RWPE1 (cell line): ENCODE data around the gene RPS16.

Experiments
- CTCF ChIA-PET: fragments of 350-600 bp; sonication (Branson Sonifier 250); formaldehyde crosslinking; extraction: SDS; loops from one replicate; lab custom pipeline; 2021; lab: Yijun Ruan, JAX
- POLR2A ChIA-PET: fragments of 400-600 bp; formaldehyde crosslinking; extraction: SDS; loops from one replicate; lab custom pipeline; 2020; ENCODE audit warnings: antibody characterized with exemption; ENCODE audit not compliant: low non-redundant PET; lab: Yijun Ruan, JAX
- DNase-seq: peaks from one replicate; pipeline ENCODE4 v3.0.0; 2012; ENCODE audit warnings: low spot score
- H3K27ac ChIP-seq: fragments of 450-650 bp; 2 replicates; pipeline ENCODE4 v1.5.1; 2017
- CTCF ChIP-seq: fragments of 450-650 bp; conservative IDR thresholded peaks from 2 replicates; pipeline ENCODE4 v1.5.1; 2017; ENCODE audit warnings: low read depth, mild to moderate bottlenecking

The RPS16 gene

GRCh38 chr19:39475748-39476147, 40.0 kb upstream of the RPS16 start:
- POLR2A ChIA-PET: interaction anchor here (0.6 kb wide), 1 partner anchor 40 kb away, joined by 10 read pairs; the partner anchor contains the start of gene RPS16
- DNase-seq: no peak
- peak overlapping the region; percentile 17 for H3K27ac ChIP-seq
- CTCF ChIA-PET: interaction anchor here (0.6 to 0.9 kb wide), 3 partner anchors 14 to 514 kb away, joined by 3 to 6 read pairs (median 4); no protein-coding TSS in a partner anchor
- TF ChIP-seq CTCF: no peak

- POLR2A ChIA-PET: interaction anchor here (0.5 kb wide), 1 partner anchor 950 kb away, joined by 3 read pairs; no protein-coding TSS in a partner anchor
- TF ChIP-seq CTCF: peak; percentile 91
- peak; percentile 38 for DNase-seq
- CTCF ChIA-PET: interaction anchor here (0.5 to 1.7 kb wide), 16 partner anchors 9 to 511 kb away, joined by 3 to 8 read pairs (median 3); partner anchors contain the start of gene SUPT5H
- H3K27ac ChIP-seq: no peak overlapping the region
Measured at GRCh38 chr19:39474139-39474620, 38.4 kb upstream of the RPS16 start.

- ChIA-PET CTCF (interaction anchor here (0.6 to 1.7 kb wide), 8 partner anchors 13 to 38 kb away, joined by 3 to 8 read pairs (median 4); no protein-coding TSS in a partner anchor), POLR2A (no interaction called here)
- no peak overlapping the region for H3K27ac ChIP-seq
- TF ChIP-seq CTCF: no peak
- no peak for DNase-seq
Measured at GRCh38 chr19:39473443-39473960, 37.8 kb upstream of the RPS16 start.

- no peak overlapping the region for H3K27ac ChIP-seq
- TF ChIP-seq CTCF: no peak
- POLR2A ChIA-PET: no interaction called here
- no peak for DNase-seq
- CTCF ChIA-PET: interaction anchor here (0.6 to 1.5 kb wide), 2 partner anchors 22 to 25 kb away, joined by 3 to 4 read pairs; no protein-coding TSS in a partner anchor
Measured at GRCh38 chr19:39472746-39473442, 37.1 kb upstream of the RPS16 start.

- ChIA-PET POLR2A (no interaction called here), CTCF (no interaction called here)
- DNase-seq: no peak
- no peak overlapping the region for H3K27ac ChIP-seq
- TF ChIP-seq CTCF: no peak
Measured at GRCh38 chr19:39471756-39472536, 36.2 kb upstream of the RPS16 start.
